Stimulated activated effector memory CD8-positive, alpha-beta T cell treated with anti-CD3 and anti-CD28 coated beads, Interleukin-12 subunit alpha, Interleukin-12 subunit beta, amount 100 ng/mL, for 72 hours (primary cell): ENCODE results near the gene AANAT.
A peak's percentile ranks its signal among the peaks of the same experiment; 100 is the strongest.

Source experiments
- ATAC-seq: fragments of 150-1000 bp; cut with Tn5 transposase; 2 replicates; pipeline ENCODE4 v1.10.0; 2021
- DNase-seq, 2 donors: peaks; one replicate each; pipeline ENCODE4 v3.0.0; 2021 to 2022; ENCODE audit warnings: low spot score in 2 of 2
- H3K27ac Mint-ChIP-seq: one replicate; pipeline ENCODE4 v1.8.0; 2022; ENCODE audit warnings: mild to moderate bottlenecking, mixed read lengths
- H3K36me3 Mint-ChIP-seq: one replicate; pipeline ENCODE4 v1.8.0; 2022; ENCODE audit warnings: mild to moderate bottlenecking, mixed read lengths
- H3K4me1 Mint-ChIP-seq: one replicate; pipeline ENCODE4 v1.8.0; 2022; ENCODE audit warnings: mixed read lengths
- H3K4me3 Mint-ChIP-seq: one replicate; pipeline ENCODE4 v1.8.0; 2022; ENCODE audit warnings: mild to moderate bottlenecking, mixed read lengths
- H3K9me3 Mint-ChIP-seq: one replicate; pipeline ENCODE4 v1.8.0; 2022; ENCODE audit warnings: mixed read lengths

AANAT gene

DNA sequence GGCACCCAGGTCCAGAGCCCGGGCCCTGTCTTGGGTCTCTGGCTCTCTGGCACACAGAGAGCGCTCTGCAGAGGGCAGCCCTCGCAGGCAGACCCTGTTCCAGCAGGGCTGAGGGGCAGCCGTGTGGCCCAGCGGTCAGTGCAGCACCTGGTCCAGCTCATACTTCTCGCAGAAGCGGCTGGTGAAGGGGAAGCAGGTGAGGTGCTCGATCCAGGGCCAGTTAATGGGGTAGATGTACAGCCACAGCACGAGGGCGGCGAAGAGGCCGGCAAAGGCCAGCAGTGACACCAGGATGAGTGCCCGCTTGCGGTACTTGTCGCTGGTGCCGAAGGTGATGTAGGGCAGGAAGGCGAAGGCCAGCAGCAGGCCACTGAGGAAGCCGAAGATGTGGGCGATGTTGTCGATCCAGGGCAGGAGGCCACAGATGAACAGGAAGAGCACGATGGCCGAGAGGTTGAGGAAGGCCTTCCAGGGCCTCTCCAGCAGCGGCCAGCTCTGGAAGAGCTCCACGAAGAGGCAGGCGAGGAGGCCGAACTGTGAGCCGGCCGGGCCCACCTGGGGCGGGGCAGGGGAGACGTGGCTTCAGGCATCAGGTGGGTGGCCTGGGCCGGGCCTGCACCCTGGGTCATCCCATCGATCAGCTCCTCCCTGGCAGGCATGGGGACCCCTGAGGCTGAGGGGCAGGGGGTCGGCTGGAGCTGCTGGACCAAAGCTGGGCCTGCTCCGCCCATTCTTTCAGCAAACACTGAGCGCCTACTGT lies 4.3 kb downstream of the AANAT start:
- Mint-ChIP-seq H3K27ac (peak overlapping the region; percentile 63), H3K4me1 (peaks cover 11% of the 10 kb centered on the region), H3K4me3 (no peak overlapping the region), H3K36me3 (peaks cover 63% of the 10 kb centered on the region), H3K9me3 (no peaks in the 10 kb centered on the region)
- DNase-seq: no peak
- ATAC-seq: no peak

DNA sequence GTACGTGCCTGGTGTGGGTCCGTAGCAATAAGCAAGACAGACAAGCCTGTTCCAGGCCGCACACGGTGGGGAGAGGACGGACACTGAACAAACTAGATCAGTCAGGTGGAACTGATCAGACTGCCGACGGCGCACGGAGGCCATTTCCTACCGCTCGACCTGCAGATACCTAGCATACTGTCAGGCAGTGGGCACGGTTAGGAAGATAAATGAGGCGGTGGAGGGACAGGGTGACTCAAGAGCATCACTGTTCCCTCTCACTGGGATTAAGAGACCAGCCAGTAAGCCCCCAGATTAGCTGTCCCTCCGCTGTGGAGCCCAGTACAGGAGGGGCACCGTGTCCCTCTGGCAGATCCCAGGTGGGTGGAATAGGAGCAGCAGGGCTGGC lies 4.8 kb downstream of the AANAT start:
- ATAC-seq (no peak), DNase-seq (no peak)
- Mint-ChIP-seq H3K4me1 (peaks cover 11% of the 10 kb centered on the region), H3K27ac (no peak overlapping the region), H3K36me3 (peaks cover 67% of the 10 kb centered on the region), H3K4me3 (no peak overlapping the region), H3K9me3 (no peaks in the 10 kb centered on the region)

- H3K9me3 Mint-ChIP-seq: no peaks in the 10 kb centered on the region
- peak overlapping the region; percentile 80 for H3K27ac Mint-ChIP-seq
- H3K4me3 Mint-ChIP-seq: no peak overlapping the region
- H3K4me1 Mint-ChIP-seq: peaks cover 11% of the 10 kb centered on the region
- DNase-seq (no peak), ATAC-seq (no peak)
- H3K36me3 Mint-ChIP-seq: peaks cover 70% of the 10 kb centered on the region
These were observed 5.3 kb downstream of the AANAT start for GRCh38 chr17:76472726-76473125.

DNA sequence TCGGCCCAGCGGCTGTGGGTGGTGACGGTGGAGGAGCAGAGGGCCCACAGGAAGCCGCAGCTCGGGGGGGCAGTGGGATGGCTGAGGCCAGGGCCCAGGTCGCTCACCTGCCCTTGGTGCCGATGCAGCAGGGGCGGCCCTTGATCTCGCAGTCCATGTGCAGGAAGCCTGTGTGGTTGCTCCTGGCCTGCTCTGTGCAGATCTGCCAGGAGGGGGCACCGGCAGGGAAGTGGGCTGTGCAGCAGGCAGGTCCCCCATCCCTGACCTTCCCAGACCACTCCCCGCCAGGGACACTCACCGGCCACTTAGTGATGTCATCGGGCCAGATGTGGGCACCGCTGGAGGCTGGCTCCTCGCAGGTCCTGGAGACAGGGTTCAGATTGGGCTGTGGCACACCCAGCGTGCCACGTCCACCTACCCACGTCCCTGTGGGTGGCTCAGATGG lies 6.2 kb downstream of the AANAT start:
- Mint-ChIP-seq H3K4me1 (peaks cover 18% of the 10 kb centered on the region), H3K27ac (peak overlapping the region; percentile 80), H3K4me3 (no peak overlapping the region), H3K36me3 (peaks cover 74% of the 10 kb centered on the region), H3K9me3 (no peaks in the 10 kb centered on the region)
- DNase-seq (no peak), ATAC-seq (peak; percentile 17)

DNA sequence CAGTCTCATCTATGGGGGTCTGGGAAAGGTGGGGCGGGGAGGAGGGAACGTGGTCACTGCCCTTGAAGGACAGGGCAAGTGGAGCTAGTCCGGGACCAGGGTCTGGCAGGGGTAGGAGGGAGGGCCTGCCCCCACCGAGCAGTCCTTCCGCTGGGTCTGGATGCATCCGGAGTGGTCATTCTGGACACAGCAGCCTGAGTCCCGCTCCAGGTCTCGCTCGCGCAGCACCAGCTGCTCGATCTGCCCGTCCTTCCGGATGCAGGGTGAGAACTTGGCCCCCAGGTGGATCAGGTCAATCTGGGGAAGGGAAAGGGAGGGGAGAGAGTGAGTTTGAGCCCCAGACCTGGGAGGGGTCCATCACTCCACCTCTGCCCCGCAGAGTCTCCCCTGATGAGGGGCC lies 6.8 kb downstream of the AANAT start:
- Mint-ChIP-seq H3K4me3 (no peak overlapping the region), H3K4me1 (peaks cover 18% of the 10 kb centered on the region), H3K36me3 (peaks cover 81% of the 10 kb centered on the region), H3K27ac (no peak overlapping the region), H3K9me3 (no peaks in the 10 kb centered on the region)
- ATAC-seq: no peak
- no peak for DNase-seq

GRCh38 chr17:76474894-76475293 lies 7.5 kb downstream of the AANAT start:
- Mint-ChIP-seq H3K36me3 (peaks cover 87% of the 10 kb centered on the region), H3K27ac (peak overlapping the region; percentile 8), H3K9me3 (no peaks in the 10 kb centered on the region), H3K4me3 (no peak overlapping the region), H3K4me1 (peaks cover 18% of the 10 kb centered on the region)
- no peak for ATAC-seq
- no peak for DNase-seq

DNA sequence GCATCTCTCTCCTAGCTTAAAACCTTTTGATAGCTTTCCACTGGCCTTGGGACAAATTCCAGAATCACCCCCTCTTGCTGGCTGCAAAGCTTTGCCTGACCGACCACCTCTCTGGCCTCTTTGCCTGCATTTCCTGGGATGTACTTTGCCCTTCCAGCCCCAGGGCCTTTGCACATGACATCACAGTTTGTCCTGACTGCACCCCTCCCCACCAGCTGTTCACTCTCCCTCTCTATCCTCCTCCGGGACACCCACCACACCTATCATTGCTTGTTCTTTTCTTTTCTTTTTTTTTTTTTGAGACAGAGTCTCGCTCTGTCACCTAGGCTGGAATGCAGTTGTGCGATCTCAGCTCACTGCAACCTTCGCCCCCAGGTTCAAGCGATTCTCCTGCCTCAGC lies 7.9 kb downstream of the AANAT start:
- Mint-ChIP-seq H3K9me3 (no peaks in the 10 kb centered on the region), H3K4me1 (peaks cover 18% of the 10 kb centered on the region), H3K4me3 (no peak overlapping the region), H3K36me3 (peaks cover 91% of the 10 kb centered on the region), H3K27ac (peak overlapping the region; percentile 8)
- DNase-seq (no peak), ATAC-seq (no peak)

DNA sequence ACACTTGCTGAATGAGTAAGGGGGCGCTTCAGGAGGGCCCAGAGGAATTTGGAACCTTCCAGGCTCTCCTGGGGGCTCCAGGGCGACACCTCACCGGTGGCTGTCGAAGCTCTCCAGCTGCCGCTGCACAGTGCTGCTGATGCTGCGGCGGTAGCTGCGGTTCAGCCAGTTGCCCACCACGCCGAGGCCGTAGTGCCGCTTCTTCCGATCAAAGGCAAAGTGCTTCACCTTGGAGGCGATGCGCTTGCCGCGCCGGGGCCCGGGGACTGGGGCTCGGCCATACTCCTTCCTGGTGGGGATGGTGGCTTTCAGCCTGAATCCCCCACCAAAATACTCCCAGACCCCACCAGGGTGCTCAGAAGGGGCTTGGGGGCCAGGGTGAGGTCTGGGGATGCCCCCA lies 9.3 kb downstream of the AANAT start:
- Mint-ChIP-seq H3K27ac (peak overlapping the region; percentile 53), H3K36me3 (peaks cover 92% of the 10 kb centered on the region), H3K4me3 (no peak overlapping the region), H3K9me3 (no peaks in the 10 kb centered on the region), H3K4me1 (peaks cover 15% of the 10 kb centered on the region)
- ATAC-seq (no peak), DNase-seq (no peak)

DNA sequence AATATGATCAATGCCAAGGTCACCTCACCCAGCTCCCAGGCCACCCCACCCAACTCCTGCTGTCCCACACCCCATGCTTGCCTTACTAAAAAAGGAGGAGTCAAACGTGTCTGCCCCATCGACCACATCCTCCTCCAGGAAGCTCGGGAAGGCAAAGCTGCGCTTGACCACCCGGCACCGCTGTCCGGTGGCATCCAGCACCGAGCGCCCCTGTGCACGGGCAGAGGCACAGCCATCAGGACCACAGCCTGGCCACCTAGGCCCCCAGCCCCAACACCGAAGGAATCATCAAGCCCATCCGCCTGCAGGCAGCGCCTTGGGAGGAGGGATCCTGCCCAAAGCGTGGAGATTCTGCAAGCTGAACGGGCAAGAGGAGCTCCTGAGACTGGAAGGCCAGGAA lies 10.2 kb downstream of the AANAT start:
- H3K4me3 Mint-ChIP-seq: no peak overlapping the region
- H3K27ac Mint-ChIP-seq: peak overlapping the region; percentile 53

DNA sequence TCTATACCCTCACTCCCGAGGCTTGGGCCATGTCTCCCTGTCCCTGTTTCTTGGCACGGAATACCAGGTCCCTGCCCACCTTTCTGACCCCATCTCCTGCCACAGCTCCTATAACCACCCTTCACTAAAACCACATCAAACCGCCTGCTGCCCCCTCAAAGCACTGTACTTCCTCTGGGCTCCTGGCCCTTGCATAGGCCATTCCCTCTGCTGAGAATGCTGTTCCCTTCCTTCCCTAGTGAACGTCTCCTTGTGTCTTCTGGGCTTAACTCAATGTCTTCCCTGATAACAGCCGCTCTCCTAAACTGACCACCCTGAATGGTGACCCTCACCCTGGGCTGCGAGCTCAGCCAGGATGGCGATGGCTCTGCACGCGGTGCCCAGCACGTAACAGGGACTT lies 10.7 kb downstream of the AANAT start:
- no peak for DNase-seq
- Mint-ChIP-seq H3K4me3 (no peak overlapping the region), H3K27ac (peak overlapping the region; percentile 53), H3K4me1 (peaks cover 15% of the 10 kb centered on the region), H3K36me3 (peaks cover 96% of the 10 kb centered on the region), H3K9me3 (no peaks in the 10 kb centered on the region)
- no peak for ATAC-seq

More for the DNA sequence above, 10.2 kb downstream of the AANAT start:
- DNase-seq (no peak), ATAC-seq (no peak)
- H3K36me3 Mint-ChIP-seq: peaks cover 96% of the 10 kb centered on the region
- no peaks in the 10 kb centered on the region for H3K9me3 Mint-ChIP-seq
- H3K4me1 Mint-ChIP-seq: peaks cover 18% of the 10 kb centered on the region

- no peak for DNase-seq
- H3K27ac Mint-ChIP-seq: no peak overlapping the region
- ATAC-seq: no peak
- no peaks in the 10 kb centered on the region for H3K9me3 Mint-ChIP-seq
- H3K36me3 Mint-ChIP-seq: peaks cover 96% of the 10 kb centered on the region
- H3K4me3 Mint-ChIP-seq: no peak overlapping the region
- H3K4me1 Mint-ChIP-seq: peaks cover 15% of the 10 kb centered on the region
These were observed 11.5 kb downstream of the AANAT start for GRCh38 chr17:76478730-76479514.

DNA sequence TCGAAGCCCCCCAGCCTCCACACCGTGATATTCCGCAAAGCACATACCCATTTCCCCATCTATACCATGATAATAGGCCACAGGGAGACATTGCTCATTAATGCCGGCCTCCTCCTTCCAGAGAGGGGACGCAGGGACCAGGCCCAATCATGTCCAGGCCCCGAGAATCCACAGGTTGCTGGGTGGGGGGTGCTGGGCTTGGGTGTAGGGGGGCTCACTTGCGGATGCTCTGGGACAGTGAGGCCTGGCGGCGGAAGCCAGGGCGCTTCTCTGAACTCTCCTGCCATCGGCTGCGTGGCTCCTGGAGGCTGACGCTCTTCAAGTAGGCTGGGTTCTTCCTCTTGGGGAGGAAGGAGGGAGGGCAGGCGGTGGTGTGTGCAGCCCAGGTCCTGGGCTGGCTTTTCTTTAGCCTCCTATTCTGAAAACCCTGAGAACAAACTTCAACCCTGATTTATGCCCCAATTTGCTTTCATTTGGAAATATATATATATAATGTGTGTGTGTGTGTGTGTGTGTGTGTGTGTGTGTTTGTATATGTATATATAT lies 12.2 kb downstream of the AANAT start:
- Mint-ChIP-seq H3K4me3 (no peak overlapping the region), H3K36me3 (peaks cover 97% of the 10 kb centered on the region), H3K4me1 (peaks cover 21% of the 10 kb centered on the region), H3K9me3 (no peaks in the 10 kb centered on the region), H3K27ac (no peak overlapping the region)
- DNase-seq: no peak
- no peak for ATAC-seq

DNA sequence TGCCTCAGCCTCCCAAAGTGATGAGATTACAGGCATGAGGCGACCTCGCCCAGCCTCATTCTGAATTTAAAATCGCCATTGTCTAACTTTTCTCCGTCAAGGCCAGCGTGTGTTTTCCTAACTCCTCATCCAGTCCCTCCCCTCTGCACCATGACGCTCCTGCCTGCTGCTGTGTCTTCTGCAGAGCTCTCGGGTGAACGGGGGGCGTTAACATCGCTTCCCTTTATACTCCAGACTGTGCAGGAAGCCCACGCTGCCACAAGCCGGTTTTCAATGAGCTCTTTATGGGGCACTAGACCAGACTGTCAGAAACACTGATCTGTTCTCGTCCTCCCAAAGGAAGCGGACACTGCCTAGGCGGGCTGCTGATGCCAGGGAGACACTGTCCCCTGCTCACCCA lies 13.2 kb downstream of the AANAT start:
- peaks cover 100% of the 10 kb centered on the region for H3K36me3 Mint-ChIP-seq
- H3K27ac Mint-ChIP-seq: peak overlapping the region; percentile 63
- DNase-seq: no peak
- peaks cover 23% of the 10 kb centered on the region for H3K4me1 Mint-ChIP-seq
- H3K9me3 Mint-ChIP-seq: no peaks in the 10 kb centered on the region
- H3K4me3 Mint-ChIP-seq: peak overlapping the region; percentile 13
- no peak for ATAC-seq

- H3K4me3 Mint-ChIP-seq: peak overlapping the region; percentile 13
These were observed 13.8 kb downstream of the AANAT start for GRCh38 chr17:76481071-76481655.

DNA sequence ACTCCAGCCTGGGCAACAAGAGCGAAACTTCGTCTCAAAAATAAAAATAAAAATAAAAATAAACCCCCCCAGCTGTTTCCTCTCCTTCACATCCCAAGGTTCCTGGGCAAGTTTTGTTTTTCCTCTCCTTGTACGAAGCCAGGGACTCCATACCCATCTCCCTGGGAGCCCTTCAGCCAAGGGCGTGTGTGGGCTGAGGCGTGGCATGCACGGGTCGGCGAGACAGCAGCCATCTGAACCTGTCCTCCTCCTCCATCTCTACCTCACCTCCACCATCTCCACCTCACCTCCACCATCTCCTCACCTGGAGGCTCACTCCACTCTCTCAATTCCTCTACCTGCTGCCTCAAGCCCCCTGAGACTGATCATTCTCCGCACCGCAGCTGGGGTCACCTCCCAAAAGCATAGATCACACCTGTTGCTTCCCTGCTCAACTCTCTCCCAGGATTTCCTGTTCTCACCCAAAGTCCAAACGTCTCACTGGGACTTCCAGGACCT lies 16.9 kb downstream of the AANAT start:
- Mint-ChIP-seq H3K36me3 (peaks cover 88% of the 10 kb centered on the region), H3K9me3 (no peaks in the 10 kb centered on the region), H3K27ac (peak overlapping the region; percentile 32), H3K4me1 (peaks cover 22% of the 10 kb centered on the region), H3K4me3 (no peak overlapping the region)
- DNase-seq (no peak), ATAC-seq (no peak)

More at GRCh38 chr17:76481071-76481655, 13.8 kb downstream of the AANAT start:
- Mint-ChIP-seq H3K4me1 (peaks cover 23% of the 10 kb centered on the region), H3K36me3 (peaks cover 100% of the 10 kb centered on the region), H3K27ac (peak overlapping the region; percentile 63), H3K9me3 (no peaks in the 10 kb centered on the region)
- DNase-seq: no peak
- ATAC-seq: no peak
